ENCODE results near the gene RPS6KA1. TPM values are rescaled to one million over a fixed set of nuclear protein-coding genes. Genes with fewer than 3 reads are reported as not detected.
"Not testable (repeated sequence)": the region's sequence is repeated elsewhere in the genome, so short reads cannot be mapped to it uniquely, and the experiment has no call there.

The RPS6KA1 gene
- polyA plus RNA-seq, 1 donor = 22.1 TPM

GRCh38 chr1:26594593-26594992 lies 65.0 kb downstream of the RPS6KA1 start:
- not testable (repeated sequence) for DNase-seq

GRCh38 chr1:26597629-26598039 lies 68.1 kb downstream of the RPS6KA1 start:
- peak; percentile 61 for DNase-seq

- no peak for DNase-seq
Observed at GRCh38 chr1:26598890-26599289, 69.3 kb downstream of the RPS6KA1 start.

- peak; percentile 77 for DNase-seq
Observed at GRCh38 chr1:26602378-26602959, 72.9 kb downstream of the RPS6KA1 start.

GRCh38 chr1:26603856-26604255 lies 74.3 kb downstream of the RPS6KA1 start:
- no peak for DNase-seq

GRCh38 chr1:26607186-26607585 lies 77.6 kb downstream of the RPS6KA1 start:
- no peak for DNase-seq

- no peak for DNase-seq
Observed at GRCh38 chr1:26608895-26609294, 79.3 kb downstream of the RPS6KA1 start.

GRCh38 chr1:26610781-26611180 lies 81.2 kb downstream of the RPS6KA1 start:
- no peak for DNase-seq

GRCh38 chr1:26612627-26613026 lies 83.1 kb downstream of the RPS6KA1 start:
- DNase-seq = not testable (repeated sequence)

GRCh38 chr1:26614655-26615411 lies 85.3 kb downstream of the RPS6KA1 start:
- DNase-seq = no peak

GRCh38 chr1:26616881-26617280 lies 87.3 kb downstream of the RPS6KA1 start:
- no peak for DNase-seq

GRCh38 chr1:26618561-26618960 lies 89.0 kb downstream of the RPS6KA1 start:
- DNase-seq = no peak

Other genes starting within 250 kb of the RPS6KA1 start
- 87.2 TPM for gene SH3BGRL3, start 249.7 kb upstream of the RPS6KA1 start, polyA plus RNA-seq (ENCODE audit: insufficient read length)
- gene UBXN11, start 223.1 kb upstream of the RPS6KA1 start, polyA plus RNA-seq (ENCODE audit: insufficient read length) = 43.2 TPM
- 5.6 TPM for gene CD52, start 211.8 kb upstream of the RPS6KA1 start, polyA plus RNA-seq (ENCODE audit: insufficient read length)
- gene CRYBG2, start 175.6 kb upstream of the RPS6KA1 start, polyA plus RNA-seq (ENCODE audit: insufficient read length) = 0.65 TPM
- not detected for gene ZNF683, start 157.0 kb upstream of the RPS6KA1 start, polyA plus RNA-seq (ENCODE audit: insufficient read length)
- gene LIN28A, start 118.9 kb upstream of the RPS6KA1 start, polyA plus RNA-seq (ENCODE audit: insufficient read length) = 0.15 TPM
- 43.2 TPM for gene DHDDS, start 97.4 kb upstream of the RPS6KA1 start, polyA plus RNA-seq (ENCODE audit: insufficient read length)
- 1,264 TPM for gene HMGN2, start 57.3 kb upstream of the RPS6KA1 start, polyA plus RNA-seq (ENCODE audit: insufficient read length)
- gene ARID1A, start 166.3 kb downstream of the RPS6KA1 start, polyA plus RNA-seq (ENCODE audit: insufficient read length) = 117 TPM